ENCODE results near the gene ADH6.
"Not testable (repeated sequence)": the region's sequence is repeated elsewhere in the genome, so short reads cannot be mapped to it uniquely, and the experiment has no call there.

Gene ADH6

DNA sequence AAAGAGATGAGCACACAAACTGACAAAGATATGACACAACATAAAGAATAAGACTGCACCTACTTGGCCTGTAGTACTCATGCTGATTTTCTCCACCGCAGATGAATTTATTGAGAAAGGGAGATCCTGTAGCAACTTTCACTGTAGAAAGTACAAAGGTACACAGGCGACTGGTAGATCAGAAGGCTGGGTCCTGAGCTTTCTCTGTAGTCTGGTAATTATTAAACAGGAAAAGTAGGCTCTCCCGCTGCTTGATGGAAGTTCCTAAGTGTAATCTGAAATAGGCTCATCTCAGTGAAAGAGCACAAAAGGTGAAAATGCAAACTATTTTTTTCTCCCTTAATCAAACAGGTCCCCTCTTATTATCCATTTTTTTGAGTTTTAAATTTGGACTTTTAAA is at the start of gene ADH6:
TSS of gene ADH6 (minus strand) at position 175 of the 400 bp plus-strand sequence. CDS start at position 81, 94 bp downstream.
- no peak for DNase-seq (ENCODE audit: low spot score)

DNA sequence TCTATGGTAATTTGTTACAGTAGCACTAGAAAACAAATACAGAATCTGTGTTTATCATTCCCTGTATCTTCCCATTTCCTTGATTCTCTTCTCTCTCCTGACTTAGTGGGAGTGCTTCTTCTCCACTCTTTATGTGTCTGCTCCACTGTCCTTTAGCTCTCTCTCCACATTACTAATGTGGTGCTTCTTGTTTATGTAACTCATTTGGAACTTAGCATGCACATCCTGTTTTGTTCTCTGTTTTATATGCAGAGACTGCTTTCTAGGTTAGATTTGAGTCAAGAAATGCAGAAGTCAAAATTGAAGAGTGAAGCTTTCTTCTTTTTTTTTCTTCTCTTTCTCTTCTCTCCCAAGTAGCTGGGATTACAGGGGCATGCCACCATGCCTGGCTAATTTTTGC is 45.9 kb upstream of the ADH6 start:
- no peak for DNase-seq (ENCODE audit: low spot score)

GRCh38 chr4:99252746-99253145 is 33.7 kb upstream of the ADH6 start:
- DNase-seq (ENCODE audit: low spot score) = no peak

- DNase-seq (ENCODE audit: low spot score) = no peak
These were observed 29.7 kb upstream of the ADH6 start for GRCh38 chr4:99248714-99249113.

DNA sequence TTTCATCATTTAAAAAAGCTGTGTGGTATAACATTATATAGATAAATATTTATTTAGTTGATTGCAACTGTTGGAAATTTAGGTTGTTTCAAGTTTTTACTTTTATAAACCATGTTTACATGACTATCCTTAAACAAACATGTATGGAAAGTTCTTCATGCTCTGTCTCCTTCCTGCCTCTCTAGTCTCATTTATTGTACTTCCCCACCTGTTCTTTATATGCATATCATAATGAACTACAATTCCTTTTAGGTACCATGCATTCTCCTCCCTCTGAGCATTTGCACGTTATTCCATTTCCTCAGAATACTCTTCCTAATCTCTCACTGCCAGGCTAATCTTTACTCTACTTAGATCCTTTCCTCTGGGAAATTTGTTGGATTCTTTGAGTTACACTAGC is 16.9 kb upstream of the ADH6 start:
- no peak for DNase-seq (ENCODE audit: low spot score)

GRCh38 chr4:99234331-99235010 is 15.4 kb upstream of the ADH6 start:
- DNase-seq (ENCODE audit: low spot score) = no peak

DNA sequence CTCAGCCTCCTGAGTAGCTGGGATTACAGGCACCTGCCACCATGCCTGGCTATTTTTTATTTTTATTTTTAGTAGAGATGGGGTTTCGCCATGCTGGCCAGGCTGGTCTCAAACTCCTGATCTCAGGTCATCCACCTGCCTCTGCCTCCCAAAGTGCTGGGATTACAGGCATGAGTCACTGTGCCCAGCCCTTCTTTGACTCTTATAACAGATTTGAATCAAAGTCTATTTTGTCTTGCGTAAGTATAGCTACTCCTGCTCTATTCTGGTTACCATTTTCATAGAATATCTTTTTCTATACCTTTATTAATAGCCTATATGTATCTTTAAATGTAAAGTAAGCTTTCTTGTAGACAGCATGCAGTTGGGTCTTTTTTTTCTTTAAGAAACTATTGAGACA is 14.4 kb upstream of the ADH6 start:
- DNase-seq (ENCODE audit: low spot score) = not testable (repeated sequence)

DNA sequence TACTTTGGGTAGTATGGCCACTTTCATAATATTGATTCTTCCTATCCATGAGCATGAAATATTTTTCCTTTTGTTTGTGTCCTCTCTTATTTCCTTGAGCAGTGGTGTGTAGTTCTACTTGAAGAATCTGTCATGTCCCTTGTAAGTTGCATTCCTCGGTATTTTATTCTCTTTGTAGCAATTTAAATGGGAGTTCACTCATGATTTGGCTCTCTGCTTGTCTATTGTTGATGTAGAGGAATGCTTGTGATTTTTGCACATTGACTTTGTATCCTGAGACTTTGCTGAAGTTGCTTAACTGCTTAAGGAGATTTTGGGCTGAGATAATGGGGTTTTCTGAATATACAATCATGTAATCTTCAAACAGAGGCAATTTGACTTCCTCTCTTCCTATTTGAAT is 9.7 kb upstream of the ADH6 start:
- DNase-seq (ENCODE audit: low spot score) = not testable (repeated sequence)

GRCh38 chr4:99227646-99228045 is 8.6 kb upstream of the ADH6 start:
- DNase-seq (ENCODE audit: low spot score) = not testable (repeated sequence)

DNA sequence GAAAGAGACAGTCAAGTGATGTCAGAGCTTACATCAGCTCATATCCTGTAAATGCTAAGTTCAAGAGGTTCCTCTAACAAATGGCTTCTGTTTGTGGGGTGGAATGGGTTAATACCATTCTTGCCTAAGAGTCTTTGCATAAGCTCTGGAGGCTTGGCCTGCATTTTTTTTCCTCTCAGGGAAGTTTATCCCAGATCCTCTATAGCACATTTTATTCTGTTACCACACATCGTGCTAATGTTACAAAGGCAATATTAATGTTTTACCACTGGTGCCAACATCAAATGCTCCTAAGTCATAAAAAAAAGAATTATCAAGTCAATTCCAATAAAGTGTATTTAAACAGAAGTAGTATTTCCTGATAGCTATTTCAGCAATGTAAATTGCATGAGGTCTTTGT is 2.9 kb upstream of the ADH6 start:
- no peak for DNase-seq (ENCODE audit: low spot score)

DNA sequence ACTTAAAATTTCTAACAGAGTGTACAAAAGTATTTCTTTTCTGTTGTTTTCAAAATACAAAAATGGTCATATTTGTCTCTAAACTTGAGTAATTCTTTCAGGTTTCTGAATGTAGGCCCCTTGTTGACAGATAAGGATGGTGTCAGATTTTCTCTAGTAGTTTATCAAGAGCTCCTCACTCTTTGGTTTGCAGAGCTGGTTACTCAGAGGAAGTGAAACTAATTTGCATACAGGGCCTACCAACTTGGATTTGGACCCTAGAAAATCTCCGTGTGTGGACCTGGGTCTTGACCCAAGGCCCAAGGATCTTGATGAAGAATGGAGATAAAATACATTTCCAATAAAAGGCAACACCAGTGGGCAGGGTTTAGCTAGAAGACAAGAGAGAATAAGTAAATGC is 433 bp upstream of the ADH6 start:
- DNase-seq (ENCODE audit: low spot score) = no peak

GRCh38 chr4:99215521-99215920 is 3.5 kb downstream of the ADH6 start:
- DNase-seq (ENCODE audit: low spot score) = no peak

DNA sequence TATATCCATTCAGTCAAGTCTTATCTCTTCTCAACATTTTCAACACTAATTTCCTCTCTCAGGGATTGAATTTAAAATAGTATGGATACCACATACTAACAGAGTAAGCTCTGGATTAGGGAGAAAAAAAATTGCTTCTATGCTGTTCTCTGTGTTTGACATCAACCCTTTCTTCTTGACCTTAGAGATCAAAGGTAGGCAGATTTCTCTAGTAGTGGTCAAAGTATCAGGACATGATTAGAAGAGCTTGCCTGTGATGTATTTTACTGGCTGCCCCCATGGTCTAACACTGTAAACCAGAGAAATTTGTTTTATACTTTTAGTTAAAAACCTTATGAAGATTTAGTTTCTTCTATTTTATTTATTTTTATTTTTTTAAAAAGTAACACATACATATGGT is 8.3 kb downstream of the ADH6 start:
- DNase-seq (ENCODE audit: low spot score) = no peak

- DNase-seq (ENCODE audit: low spot score) = no peak
These were observed 9.4 kb downstream of the ADH6 start for GRCh38 chr4:99209671-99210070.

DNA sequence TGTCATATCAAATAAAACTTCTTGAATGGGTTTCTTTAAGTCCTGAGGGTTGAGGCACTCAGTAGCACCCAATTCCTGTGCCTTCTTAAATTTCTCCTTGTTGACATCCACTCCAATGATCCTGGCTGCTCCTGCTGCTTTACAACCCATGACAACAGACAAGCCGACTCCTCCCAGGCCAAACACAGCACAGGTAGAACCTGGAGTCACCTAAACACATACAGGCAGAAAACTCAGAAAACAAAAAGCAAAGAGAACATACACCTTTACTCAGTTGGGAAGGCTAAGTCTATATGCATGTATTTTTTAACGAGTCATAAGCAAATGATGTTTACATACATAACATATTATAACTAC is 10.3 kb downstream of the ADH6 start:
- DNase-seq (ENCODE audit: low spot score) = no peak

- DNase-seq (ENCODE audit: low spot score) = no peak
These were observed 10.9 kb downstream of the ADH6 start for GRCh38 chr4:99207911-99208718.

DNA sequence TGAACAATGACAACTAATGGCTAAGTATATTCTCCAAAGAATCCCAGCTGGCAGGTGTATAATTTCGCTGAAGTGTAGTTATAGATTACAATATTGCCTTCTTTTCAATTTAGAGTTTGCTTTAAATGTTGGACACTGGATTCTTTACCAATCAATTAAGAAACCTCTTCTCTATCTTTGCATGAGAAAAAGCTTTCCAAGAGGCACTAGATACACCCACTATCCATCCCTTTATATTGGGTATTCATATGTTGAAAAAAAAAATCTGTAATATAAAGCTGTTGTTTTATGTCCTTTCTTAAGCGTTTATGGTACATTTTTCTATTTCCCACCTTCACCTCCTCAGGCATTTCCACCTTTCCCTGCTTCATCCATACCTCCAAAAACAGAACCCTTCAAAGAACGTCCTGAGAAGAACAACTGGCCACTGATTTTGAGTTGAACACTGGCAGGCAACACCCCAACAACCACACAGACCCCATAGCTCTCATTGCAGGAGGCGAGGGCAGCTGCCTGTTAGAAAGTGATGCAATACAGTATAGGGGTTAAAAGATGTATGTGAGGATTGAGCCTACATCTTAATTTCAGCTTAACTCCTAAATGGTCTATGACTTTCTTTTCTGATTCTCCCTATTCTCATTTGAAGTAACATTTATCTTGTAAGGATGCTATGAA is 11.8 kb downstream of the ADH6 start:
- no peak for DNase-seq (ENCODE audit: low spot score)

DNA sequence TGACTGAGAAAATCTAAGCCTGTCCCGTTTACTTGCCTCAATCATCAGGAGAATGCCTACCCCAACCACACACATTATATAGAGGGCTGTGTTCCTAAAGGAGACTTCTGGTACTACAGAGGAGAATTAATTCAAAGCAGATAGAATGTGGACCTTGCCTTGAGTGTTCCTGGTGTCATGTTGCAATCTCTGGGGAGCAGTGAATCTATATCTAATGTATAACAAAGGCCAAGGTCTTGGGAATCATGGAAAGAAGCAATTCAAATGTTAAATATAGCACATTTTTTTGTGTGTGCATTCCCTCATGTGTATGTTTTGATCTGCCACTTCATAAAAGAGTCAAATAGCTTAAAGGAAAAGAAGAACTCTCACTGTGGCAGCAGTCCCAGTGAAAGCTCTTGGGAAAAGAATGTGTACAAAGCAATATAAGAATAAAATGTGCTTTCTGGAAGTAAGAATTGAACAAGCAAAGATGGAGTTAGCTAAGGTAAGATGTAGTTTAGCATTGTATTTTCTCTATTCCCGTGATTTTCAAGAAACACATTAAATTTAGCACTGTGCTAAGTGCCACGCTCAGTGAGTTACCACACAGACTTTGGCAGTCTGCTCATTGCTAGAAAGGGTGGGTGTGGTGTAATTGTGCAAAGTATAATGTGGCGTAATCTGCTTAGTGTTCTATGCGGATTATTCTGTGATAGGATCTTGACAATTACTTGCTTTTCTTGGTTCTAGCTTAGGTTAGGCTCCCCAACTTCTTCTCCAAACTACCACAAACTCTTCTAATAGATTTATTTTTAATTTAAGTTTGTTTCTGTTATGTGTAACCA is 13.7 kb downstream of the ADH6 start:
- no peak for DNase-seq (ENCODE audit: low spot score)

- no peak for DNase-seq (ENCODE audit: low spot score)
These were observed 16.5 kb downstream of the ADH6 start for GRCh38 chr4:99202536-99202935.

- DNase-seq (ENCODE audit: low spot score) = no peak
These were observed 17.0 kb downstream of the ADH6 start for GRCh38 chr4:99202094-99202493.

DNA sequence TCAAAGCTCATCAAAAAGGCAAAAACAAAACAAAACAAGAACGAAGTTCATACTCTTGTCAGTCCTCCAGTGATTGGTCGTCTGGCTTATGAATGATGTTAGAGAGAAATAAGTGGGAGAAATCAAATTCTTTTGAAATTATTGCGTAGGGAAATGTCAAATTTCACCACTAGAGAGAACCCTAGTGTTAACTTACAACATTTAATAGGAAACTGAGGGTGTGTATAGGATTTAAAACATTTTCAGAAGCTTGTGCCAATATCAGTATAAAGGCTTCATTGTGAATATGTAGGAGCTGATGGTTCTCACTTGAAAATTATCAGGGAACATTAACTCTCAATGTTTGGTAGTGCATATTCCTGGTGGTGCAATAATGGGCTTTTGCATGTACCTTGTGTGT is 17.4 kb downstream of the ADH6 start:
- DNase-seq (ENCODE audit: low spot score) = no peak

DNA sequence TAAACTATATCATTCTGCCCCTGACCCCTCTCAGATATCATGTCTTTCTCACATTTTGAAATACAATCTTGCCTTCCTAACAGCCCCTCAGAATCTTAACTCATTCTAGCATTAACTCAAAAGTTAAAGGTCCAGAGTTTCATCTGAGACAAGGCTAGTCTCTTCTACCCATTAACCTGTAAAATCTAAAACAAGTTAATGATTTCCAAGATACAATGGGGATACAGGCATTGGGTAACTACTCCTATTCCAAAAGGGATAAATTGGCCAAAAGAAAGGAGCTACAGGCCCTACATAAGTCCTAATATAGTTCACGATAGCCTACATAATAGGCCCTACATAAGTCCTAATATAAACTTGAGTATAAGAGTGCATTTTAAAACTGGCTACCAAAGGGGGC is 18.9 kb downstream of the ADH6 start:
- no peak for DNase-seq (ENCODE audit: low spot score)
